Measurements from ENCODE around the gene MAGIX. TPM values are rescaled to one million over a fixed set of nuclear protein-coding genes. Genes with fewer than 3 reads are reported as not detected.

The MAGIX gene
- total and polyA plus RNA-seq, 2 experiments from 2014 or later: 6.5 to 7.1 TPM

DNA sequence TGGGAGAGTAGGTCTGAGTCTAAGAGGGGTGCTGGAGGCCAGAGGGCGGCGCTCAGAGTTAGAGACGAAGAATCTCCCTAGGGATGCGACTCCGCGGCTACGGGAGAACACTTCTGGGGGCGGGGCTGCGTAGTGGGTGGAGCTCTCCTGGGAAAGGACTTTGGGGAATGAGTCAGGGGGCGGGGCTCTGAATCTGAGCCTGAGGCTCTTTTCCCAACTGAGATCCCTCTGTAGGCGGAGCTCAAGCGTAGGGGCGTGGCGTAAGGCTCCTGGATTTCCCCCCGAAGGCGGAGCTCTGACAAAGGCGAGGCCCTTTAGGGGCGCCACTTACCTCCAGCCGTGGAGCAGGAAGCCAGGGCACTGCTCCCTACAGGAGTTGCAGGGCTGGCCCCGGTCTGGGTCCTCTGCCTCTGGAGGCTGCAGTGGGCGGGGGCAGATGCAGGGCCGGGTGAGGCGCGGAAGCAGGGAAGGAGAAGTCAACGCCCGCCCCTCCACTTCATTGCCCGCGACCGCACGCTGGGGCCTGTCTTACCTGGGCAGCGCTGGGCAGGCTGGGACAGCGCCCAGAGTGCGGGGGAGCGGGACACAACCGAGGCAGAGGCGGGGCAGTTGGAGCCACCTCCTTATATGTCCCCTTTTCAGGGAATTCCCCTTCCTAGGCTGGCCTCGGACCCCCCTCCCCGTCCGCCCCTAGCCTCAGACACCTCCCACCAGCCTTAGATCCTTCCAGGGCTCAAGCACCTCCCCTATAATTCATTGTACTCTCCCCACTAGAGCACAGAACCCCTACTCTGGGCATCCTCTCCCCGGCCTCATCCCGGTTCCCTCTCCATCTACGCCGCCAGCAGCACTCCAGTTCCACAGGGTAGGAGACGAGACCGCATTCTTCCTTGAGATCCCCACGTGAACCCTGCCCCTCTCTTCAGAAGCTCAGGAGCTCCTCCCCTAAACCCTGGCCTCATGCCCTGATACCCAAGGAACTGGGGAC is 22.0 kb downstream of the MAGIX start:
- H2AFZ ChIP-seq: no peak overlapping the region
- no peaks in the 10 kb centered on the region for H3K9me2 ChIP-seq (replicated peaks; ENCODE audit: insufficient read depth)
- no peaks in the 10 kb centered on the region for H3K36me3 ChIP-seq (replicated peaks; ENCODE audit: insufficient read depth, low read depth)
- peak overlapping the region; percentile 45 for H3K27ac ChIP-seq
- no peak overlapping the region for H3K4me3 ChIP-seq
- H4K20me1 ChIP-seq (ENCODE audit: insufficient read depth, poor library complexity, severe bottlenecking): no peaks in the 10 kb centered on the region
- TF ChIP-seq EZH2phosphoT487 (IDR thresholded peaks at IDR 0.05; ENCODE audit: low read depth, severe bottlenecking, unreplicated experiment): no peak
- TF ChIP-seq EZH2 (IDR thresholded peaks at IDR 0.05; ENCODE audit: borderline replicate concordance): no peak
- TF ChIP-seq CTCF (IDR thresholded peaks at IDR 0.05; ENCODE audit: poor library complexity): no peak
- H3K4me1 ChIP-seq (ENCODE audit: insufficient read depth): no peaks in the 10 kb centered on the region
- H3K9me3 ChIP-seq (ENCODE audit: low read depth): no peaks in the 10 kb centered on the region
- 60% methylated on average over 43 of the region's 46 CpGs for WGBS (ENCODE audit: low lambda C conversion rate, missing lambda C conversion rate)
- peak overlapping the region; percentile 86 for H3K4me2 ChIP-seq
- H3K79me2 ChIP-seq: no peaks in the 10 kb centered on the region
- peak; percentile 93 for DNase-seq (ENCODE audit: low spot score)
- no peaks in the 10 kb centered on the region for H3K27me3 ChIP-seq

DNA sequence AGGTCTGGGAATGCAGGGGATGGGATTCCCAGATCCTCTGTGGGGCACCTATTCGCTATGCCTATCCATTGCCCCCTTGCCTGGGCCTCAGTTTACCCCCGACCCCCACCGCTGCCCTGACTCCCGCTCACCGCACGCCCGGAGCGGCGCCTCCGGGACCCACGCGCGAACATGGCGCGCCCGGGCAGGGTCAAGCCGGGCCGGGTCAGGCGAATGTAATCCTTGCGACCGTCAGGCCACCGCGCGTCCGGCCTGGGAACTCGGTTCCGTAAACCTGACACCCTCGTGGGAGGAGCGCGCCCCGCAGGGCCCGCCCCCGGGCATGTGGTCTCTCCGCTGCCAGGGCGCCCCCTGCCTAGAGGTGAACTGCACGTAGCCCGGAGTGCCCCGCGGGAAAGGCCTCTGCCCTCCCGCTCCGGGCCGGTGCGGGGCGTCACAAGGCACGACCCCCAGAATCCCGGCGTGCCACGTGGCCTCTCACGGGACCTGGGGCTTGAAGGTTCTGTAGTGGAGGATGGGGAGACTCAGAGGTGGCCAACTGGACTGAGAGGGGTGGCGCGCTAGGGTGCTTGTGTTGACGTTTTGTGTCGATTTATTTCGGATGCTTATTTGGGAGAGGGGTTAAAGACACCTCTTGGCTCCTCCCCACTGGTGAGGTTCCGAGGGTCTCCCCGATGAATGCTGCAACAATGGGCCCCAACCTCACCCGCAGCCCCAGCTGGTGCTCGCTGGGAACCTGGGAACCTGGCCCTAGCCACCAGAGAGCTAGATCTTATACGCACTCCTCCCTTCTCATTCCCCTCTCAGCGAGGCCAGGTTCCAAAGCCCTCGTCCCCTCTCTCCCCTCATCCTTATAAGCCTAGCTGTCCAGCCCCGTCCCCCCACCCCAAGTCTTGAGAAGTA is 23.8 kb downstream of the MAGIX start, which contains the start of gene PRICKLE3:
Gene PRICKLE3, minus strand, starts transcription at position 249 of the 903 bp plus-strand sequence. Its CDS starts 76 bp downstream, at position 173.
- Histone ChIP-seq H3K4me3 (peak within 1 kb of the TSS; percentile 13), H3K9me2 (replicated peaks; ENCODE audit: insufficient read depth) (no peaks in the 10 kb centered on the region), H3K27me3 (no peaks in the 10 kb centered on the region), H3K4me1 (ENCODE audit: insufficient read depth) (no peaks in the 10 kb centered on the region), H3K27ac (peak within 1 kb of the TSS; percentile 63), H3K4me2 (peak within 1 kb of the TSS; percentile 86), H3K36me3 (replicated peaks; ENCODE audit: insufficient read depth, low read depth) (no peaks in the 10 kb centered on the region), H4K20me1 (ENCODE audit: insufficient read depth, poor library complexity, severe bottlenecking) (no peaks in the 10 kb centered on the region), H2AFZ (peak within 1 kb of the TSS; percentile 45), H3K9me3 (ENCODE audit: low read depth) (no peaks in the 10 kb centered on the region), H3K79me2 (no peaks in the 10 kb centered on the region)
- no peak for TF ChIP-seq EZH2phosphoT487 (IDR thresholded peaks at IDR 0.05; ENCODE audit: low read depth, severe bottlenecking, unreplicated experiment)
- TF ChIP-seq CTCF (IDR thresholded peaks at IDR 0.05; ENCODE audit: poor library complexity): peak; percentile 32
- no peak for TF ChIP-seq EZH2 (IDR thresholded peaks at IDR 0.05; ENCODE audit: borderline replicate concordance)
- DNase-seq (ENCODE audit: low spot score): peak; percentile 84
- WGBS (ENCODE audit: low lambda C conversion rate, missing lambda C conversion rate): 54% methylated on average over 50 of the region's 62 CpGs

DNA sequence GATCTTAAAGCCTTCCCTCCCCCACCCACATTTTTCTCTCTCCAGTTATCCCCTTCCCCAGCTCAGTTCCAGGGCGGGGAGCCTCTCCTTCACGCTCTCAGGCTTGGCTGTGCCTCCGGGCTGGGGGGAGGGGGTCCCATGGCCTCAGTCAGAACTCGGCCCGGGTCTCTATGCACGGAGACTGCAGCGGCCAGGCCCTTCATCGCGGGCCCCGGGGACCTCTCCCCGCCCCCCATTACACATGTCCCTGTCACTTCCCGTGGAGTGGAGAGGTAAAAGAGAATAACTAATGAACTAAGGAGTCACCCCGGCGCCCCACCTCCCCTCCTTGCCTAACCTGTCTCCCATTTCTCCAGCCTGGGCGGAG is 24.5 kb downstream of the MAGIX start:
- Histone ChIP-seq H3K9me3 (ENCODE audit: low read depth) (no peaks in the 10 kb centered on the region), H2AFZ (no peak overlapping the region), H3K27me3 (no peaks in the 10 kb centered on the region), H3K4me3 (no peak overlapping the region), H3K36me3 (replicated peaks; ENCODE audit: insufficient read depth, low read depth) (no peaks in the 10 kb centered on the region), H3K79me2 (no peaks in the 10 kb centered on the region), H4K20me1 (ENCODE audit: insufficient read depth, poor library complexity, severe bottlenecking) (no peaks in the 10 kb centered on the region), H3K4me1 (ENCODE audit: insufficient read depth) (no peaks in the 10 kb centered on the region), H3K9me2 (replicated peaks; ENCODE audit: insufficient read depth) (no peaks in the 10 kb centered on the region), H3K27ac (no peak overlapping the region), H3K4me2 (no peak overlapping the region)
- no peak for DNase-seq (ENCODE audit: low spot score)
- no peak for TF ChIP-seq EZH2phosphoT487 (IDR thresholded peaks at IDR 0.05; ENCODE audit: low read depth, severe bottlenecking, unreplicated experiment)
- no peak for TF ChIP-seq EZH2 (IDR thresholded peaks at IDR 0.05; ENCODE audit: borderline replicate concordance)
- no peak for TF ChIP-seq CTCF (IDR thresholded peaks at IDR 0.05; ENCODE audit: poor library complexity)
- WGBS (ENCODE audit: low lambda C conversion rate, missing lambda C conversion rate): 57% methylated on average over 15 of the region's 15 CpGs

Data from hepatocyte (in vitro differentiated cells).